ENCODE measurements around the gene LRMDA.

The LRMDA gene

DNA sequence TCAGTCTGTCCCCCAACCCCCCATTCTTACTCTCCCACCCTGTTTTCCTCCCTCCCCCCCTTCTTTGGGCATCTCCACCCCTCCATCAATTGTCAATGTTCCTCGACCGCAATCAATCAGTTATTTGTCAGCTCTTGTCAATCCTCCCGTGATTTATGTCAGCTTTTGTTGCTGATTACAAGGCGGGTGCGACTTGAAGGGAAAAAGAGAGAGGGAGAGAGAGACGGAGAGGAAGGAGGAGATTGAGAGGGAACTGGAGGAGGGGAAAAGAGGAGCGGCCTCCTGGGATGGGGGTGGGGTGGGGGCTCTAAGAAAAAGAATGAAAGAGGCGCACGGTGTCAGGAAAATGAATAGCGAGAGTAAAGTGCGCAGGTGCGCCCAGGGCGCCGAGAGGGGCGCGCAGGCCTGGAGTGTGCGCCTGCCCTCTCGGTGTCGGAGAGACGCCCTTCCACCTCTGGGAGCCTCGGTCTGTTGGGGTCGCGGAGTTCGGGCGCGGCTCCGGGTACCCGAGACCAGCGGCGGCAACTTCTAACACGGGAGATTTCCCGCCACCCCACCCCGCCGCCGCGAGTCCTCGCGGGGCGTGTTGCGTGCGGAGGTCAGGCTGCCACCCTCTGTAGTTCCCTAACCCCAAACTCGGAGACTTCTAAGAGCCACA lies 28.8 kb upstream of the LRMDA start:
- peak; percentile 58 for DNase-seq (ENCODE audit: low read depth)

- no peak for DNase-seq (ENCODE audit: low read depth)
Measured at GRCh38 chr10:75403144-75403938, 28.1 kb upstream of the LRMDA start.

GRCh38 chr10:75403939-75404814 lies 27.2 kb upstream of the LRMDA start:
- DNase-seq (ENCODE audit: low read depth), result no peak

DNA sequence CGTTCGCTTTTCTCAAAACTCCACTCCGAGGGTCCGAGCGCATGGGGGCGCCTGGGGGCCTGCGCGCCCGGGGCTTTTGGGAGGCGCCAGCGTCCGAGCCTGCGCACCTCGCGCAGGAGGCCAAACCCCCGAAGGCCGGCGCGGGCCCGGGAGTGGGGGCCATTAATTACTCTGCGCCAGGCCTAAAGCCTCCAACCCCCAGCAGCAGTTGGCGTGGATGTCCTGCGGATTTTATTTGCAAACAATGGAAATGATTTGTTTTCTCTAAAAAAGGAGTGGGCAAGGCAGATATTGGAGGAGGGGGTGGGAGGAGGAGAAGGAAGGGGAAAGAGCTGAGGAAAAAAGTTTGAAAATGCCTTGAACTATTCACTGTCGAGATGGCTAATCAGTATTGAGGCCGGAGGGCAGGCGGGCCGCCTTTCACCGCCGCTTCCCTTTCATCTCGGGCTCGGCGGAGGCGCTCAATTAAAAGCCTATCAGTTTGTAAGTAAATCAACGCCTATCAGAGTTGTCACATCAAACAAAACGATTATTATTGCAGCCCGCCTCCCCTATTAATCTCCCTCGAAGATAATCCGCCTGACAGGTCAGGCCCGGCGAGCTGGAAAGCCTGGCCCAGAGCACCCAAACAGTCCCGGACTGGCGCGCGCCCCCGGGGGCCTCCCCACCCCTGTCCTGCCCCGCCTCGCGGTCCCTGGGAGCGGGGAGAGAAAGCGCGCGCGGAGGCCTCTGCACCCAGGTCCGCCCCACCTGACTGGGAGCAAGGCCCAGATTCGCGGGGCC lies 26.4 kb upstream of the LRMDA start:
- DNase-seq (ENCODE audit: low read depth), result no peak

DNA sequence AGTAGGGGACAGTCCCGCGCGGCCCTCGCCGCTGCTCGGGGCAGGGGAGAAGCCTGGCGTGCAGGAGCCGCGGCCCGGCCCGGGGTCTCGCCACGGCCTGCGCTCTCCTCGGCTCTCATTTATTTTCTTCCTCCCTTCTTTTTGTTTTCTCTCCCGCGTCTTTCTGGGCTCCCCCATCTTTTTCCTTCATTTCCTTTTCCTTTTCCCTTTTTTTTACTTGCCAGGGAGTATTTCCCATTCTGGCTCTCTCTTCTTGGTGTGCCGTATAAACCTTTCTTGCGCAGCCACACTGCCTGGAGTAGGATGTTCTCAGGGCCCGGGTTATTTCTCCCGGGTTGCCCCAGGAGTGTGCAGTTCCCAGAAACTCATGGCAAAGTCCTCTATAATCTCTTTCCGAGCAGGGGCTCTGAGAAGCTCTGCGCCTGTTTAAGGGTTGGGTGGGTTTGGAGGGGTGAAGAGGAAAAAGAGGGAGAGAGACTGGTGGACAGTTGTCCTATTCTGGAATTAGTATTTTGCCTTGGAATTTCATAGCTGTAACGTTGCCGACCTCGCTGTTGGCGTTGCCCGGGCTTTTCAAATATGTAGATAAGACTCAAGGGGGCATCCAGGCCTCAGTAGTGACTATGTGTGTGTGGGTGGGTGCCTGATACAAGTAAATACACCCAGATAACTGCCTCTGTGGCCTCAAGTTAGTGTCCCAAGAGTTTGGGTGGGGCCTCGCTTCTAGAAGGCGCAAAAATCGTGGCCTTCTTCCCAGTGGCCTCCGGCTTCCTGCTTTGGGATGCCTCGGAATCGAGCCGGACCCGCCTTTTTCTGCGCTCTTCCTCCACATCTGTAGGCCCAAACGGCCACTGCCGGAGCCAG lies 25.6 kb upstream of the LRMDA start:
- no peak for DNase-seq (ENCODE audit: low read depth)

GRCh38 chr10:75406462-75407223 lies 24.8 kb upstream of the LRMDA start:
- no peak for DNase-seq (ENCODE audit: low read depth)

- DNase-seq (ENCODE audit: low read depth), result no peak
Measured at GRCh38 chr10:75407224-75407712, 24.2 kb upstream of the LRMDA start.

DNA sequence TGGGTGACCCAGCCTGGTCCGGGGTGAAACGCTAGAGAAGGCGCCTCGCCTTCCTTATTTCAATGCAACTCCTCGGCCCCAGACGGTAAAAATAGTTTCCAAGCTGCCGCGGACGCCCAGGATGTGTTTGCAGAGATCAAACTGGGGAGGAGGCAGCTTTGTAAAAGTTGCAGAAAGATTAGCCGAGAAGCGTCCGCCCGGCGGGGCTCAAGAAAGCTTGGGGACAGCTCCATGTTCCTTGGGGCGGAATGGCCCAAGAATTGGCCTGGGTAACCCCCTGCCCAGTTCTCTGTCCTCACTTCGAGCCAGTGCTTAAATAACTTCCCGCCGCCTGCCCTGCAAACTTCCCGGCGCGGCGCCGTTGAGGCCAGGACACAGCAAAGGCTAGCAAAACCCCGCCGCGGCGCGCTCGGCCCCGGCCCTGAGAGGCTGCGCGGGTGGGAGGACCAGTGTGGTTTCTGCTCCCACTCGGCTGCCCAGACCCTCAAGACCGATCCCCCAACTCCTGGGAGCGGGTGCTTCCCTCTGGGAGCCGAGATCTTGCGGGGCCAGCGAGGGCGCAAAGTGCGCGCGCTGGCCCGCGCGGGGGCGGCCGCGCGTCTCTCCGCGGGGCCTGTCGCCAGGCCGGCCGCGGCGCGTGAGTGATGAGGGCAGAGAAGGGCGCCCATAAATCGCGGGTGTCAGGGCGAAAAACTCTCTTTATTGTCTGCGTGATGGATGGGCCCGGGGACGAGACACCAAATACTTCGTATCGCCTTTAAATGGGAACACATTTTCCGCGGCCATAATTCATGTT lies 23.5 kb upstream of the LRMDA start:
- no peak for DNase-seq (ENCODE audit: low read depth)

- DNase-seq (ENCODE audit: low read depth), result no peak
Measured at GRCh38 chr10:75408509-75408875, 22.9 kb upstream of the LRMDA start.

- no peak for DNase-seq (ENCODE audit: low read depth)
Measured at GRCh38 chr10:75408911-75409885, 22.2 kb upstream of the LRMDA start.

GRCh38 chr10:75410132-75411005 lies 21.1 kb upstream of the LRMDA start:
- DNase-seq (ENCODE audit: low read depth), result no peak

GRCh38 chr10:75414527-75414926 lies 16.9 kb upstream of the LRMDA start:
- no peak for DNase-seq (ENCODE audit: low read depth)

GRCh38 chr10:75417522-75417927 lies 13.9 kb upstream of the LRMDA start:
- no peak for DNase-seq (ENCODE audit: low read depth)

GRCh38 chr10:75418293-75418692 lies 13.1 kb upstream of the LRMDA start:
- DNase-seq (ENCODE audit: low read depth), result no peak

DNA sequence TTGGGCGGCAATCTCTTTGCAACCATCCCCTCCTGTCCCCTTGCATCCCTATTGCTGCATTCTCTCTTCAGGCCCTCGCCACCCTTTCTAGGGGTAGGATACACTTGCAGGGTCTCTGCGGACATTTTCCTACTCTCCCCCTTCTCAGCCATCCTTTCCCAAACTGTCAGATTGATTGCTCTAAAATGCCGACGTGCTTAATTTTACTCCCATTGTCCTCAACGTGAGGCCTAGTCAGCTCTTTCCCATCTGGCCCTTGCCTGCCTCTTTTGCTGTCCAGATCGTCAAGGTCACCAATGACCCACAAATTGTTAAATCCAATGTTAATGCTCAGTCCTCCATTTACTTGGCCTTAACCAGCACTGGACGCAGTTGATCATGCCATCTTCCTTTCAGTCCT lies 12.7 kb upstream of the LRMDA start:
- DNase-seq (ENCODE audit: low read depth), result no peak

DNA sequence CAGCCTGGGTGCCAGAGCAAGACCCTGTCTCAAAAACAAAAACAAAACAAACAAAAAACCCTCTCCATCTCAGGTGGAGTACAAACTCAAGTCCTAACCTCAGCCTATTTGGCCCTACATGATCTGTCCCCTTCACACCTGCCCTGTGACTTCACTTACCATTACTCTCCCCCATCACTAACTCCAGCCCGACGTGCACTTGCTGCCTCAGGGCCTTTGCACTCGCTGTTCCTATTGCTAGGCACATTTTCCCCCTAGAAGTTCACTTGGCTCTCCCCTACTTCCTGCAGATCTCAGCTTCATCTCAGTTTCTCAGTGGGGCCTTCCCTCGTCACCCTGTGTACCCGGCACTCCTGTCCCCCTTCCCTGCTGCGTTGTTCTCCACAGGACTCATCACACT lies 8.5 kb upstream of the LRMDA start:
- no peak for DNase-seq (ENCODE audit: low read depth)

- DNase-seq (ENCODE audit: low read depth), result no peak
Measured at GRCh38 chr10:75424571-75424970, 6.9 kb upstream of the LRMDA start.
